Smooth muscle cell (in vitro differentiated cells): ENCODE measurements around the gene PDXK. TPM values are rescaled to one million over a fixed set of nuclear protein-coding genes. Genes with fewer than 3 reads are reported as not detected.

Experiments
- DNase-seq: peaks from one replicate; lab custom pipeline; 2025; ENCODE audit not compliant: unreplicated experiment; lab: John Stamatoyannopoulos, UW
- H2AFZ ChIP-seq: fragments of 200-600 bp; sonication (generic); 2 replicates; pipeline ENCODE4 v1.6.0; 2016; ENCODE audit warnings: antibody characterized with exemption, low read depth, mild to moderate bottlenecking
- H3F3A ChIP-seq: fragments of 200-600 bp; sonication (generic); 2 replicates; pipeline ENCODE4 v1.6.0; 2017; ENCODE audit warnings: antibody characterized with exemption, low read depth
- H3K27ac ChIP-seq: fragments of 200-600 bp; sonication (generic); 2 replicates; pipeline ENCODE4 v1.5.1; 2016; ENCODE audit warnings: low read depth, mild to moderate bottlenecking
- H3K27me3 ChIP-seq: fragments of 200-600 bp; sonication (generic); 2 replicates; pipeline ENCODE4 v1.6.1; 2016; ENCODE audit warnings: low read depth, mild to moderate bottlenecking
- H3K36me3 ChIP-seq: fragments of 200-600 bp; sonication (generic); 2 replicates; pipeline ENCODE4 v1.5.1; 2016; ENCODE audit warnings: low read depth
- H3K4me1 ChIP-seq: fragments of 200-600 bp; sonication (generic); 2 replicates; pipeline ENCODE4 v1.5.1; 2016; ENCODE audit warnings: low read depth
- H3K4me2 ChIP-seq: fragments of 200-600 bp; sonication (generic); 2 replicates; pipeline ENCODE4 v1.6.0; 2016; ENCODE audit warnings: mild to moderate bottlenecking
- H3K4me3 ChIP-seq: fragments of 200-600 bp; sonication (generic); 2 replicates; pipeline ENCODE4 v1.5.1; 2016; ENCODE audit warnings: mild to moderate bottlenecking
- H3K79me2 ChIP-seq: fragments of 200-600 bp; sonication (generic); 2 replicates; pipeline ENCODE4 v1.6.0; 2016; ENCODE audit warnings: low read depth, mild to moderate bottlenecking
- H3K9ac ChIP-seq: fragments of 200-600 bp; sonication (generic); 2 replicates; pipeline ENCODE4 v1.6.0; 2016; ENCODE audit warnings: low read depth
- H3K9me3 ChIP-seq: fragments of 200-600 bp; sonication (generic); replicated peaks from 2 replicates; pipeline ENCODE4 v1.5.1; 2016; ENCODE audit warnings: low read depth
- H4K20me1 ChIP-seq: fragments of 200-600 bp; sonication (generic); 2 replicates; pipeline ENCODE4 v1.6.0; 2016; ENCODE audit warnings: low read depth
- WGBS: methylation state at CpG from one replicate; pipeline ENCODE4 v1.1.7; 2016; ENCODE audit warnings: low lambda C conversion rate; 5-methylcytosine and 5-hydroxymethylcytosine counted together
- polyA plus RNA-seq: library from polyadenylated mRNA; unstranded; fragments of >200 nt; fragmentation: Nextera tagmentation; extraction: Ambion mirVana; gene quantifications from 2 replicates; pipeline ENCODE4 v1.2.1, GENCODE V29; 2016
- total RNA-seq: library from RNA; depleted of rRNA; stranded (reverse); fragments of >200 nt; gene quantifications from 2 replicates; pipeline ENCODE4 v1.2.3, GENCODE V29; 2014
- TF ChIP-seq, protein P1 (sequence below): fragments of 200-600 bp; sonication (generic); IDR thresholded peaks from 2 replicates; pipeline ENCODE4 v1.5.1; 2017; ENCODE audit warnings: borderline replicate concordance, mild to moderate bottlenecking, antibody characterized with exemption; ENCODE audit not compliant: insufficient read depth, poor library complexity, severe bottlenecking

PDXK gene
- total and polyA plus RNA-seq, 2 experiments from 2014 or later = 92.6 to 184 TPM

DNA sequence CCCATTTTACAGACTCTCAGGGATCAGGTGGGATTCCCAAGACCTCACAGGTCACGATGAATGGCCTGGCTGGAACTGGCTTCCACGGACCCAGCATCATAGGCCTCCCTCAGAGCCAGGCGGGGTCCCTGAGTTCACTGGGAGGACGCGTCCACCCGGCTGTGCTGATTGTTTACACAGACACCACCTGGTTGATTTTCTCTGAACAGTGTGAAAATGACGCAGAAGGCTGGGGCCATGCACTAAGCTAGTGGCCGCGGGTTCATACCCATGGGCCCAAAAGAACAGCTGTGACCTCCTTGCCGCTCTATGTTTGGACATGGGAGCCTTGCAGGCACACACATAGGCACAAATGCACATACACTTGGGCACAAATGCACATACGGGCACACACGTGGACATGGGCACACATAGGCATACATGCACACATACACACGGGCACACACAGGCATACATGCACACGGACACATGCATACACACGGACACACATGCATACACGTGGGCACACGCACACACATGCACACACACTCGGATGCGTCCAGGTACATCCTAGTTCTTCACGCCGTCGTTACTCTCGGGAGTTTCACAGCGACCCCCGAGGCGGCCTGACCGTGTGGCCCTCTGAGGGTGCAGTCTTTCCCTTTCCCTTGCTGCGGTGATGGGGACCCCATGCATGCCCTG, 34.0 kb downstream of the PDXK start:
- TF ChIP-seq, protein P1, sequence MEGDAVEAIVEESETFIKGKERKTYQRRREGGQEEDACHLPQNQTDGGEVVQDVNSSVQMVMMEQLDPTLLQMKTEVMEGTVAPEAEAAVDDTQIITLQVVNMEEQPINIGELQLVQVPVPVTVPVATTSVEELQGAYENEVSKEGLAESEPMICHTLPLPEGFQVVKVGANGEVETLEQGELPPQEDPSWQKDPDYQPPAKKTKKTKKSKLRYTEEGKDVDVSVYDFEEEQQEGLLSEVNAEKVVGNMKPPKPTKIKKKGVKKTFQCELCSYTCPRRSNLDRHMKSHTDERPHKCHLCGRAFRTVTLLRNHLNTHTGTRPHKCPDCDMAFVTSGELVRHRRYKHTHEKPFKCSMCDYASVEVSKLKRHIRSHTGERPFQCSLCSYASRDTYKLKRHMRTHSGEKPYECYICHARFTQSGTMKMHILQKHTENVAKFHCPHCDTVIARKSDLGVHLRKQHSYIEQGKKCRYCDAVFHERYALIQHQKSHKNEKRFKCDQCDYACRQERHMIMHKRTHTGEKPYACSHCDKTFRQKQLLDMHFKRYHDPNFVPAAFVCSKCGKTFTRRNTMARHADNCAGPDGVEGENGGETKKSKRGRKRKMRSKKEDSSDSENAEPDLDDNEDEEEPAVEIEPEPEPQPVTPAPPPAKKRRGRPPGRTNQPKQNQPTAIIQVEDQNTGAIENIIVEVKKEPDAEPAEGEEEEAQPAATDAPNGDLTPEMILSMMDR = no peak
- no peaks in the 10 kb centered on the region for H3K79me2 ChIP-seq
- H3F3A ChIP-seq = no peaks in the 10 kb centered on the region
- H3K4me2 ChIP-seq = no peak overlapping the region
- H4K20me1 ChIP-seq = peaks cover 8% of the 10 kb centered on the region
- no peaks in the 10 kb centered on the region for H3K4me1 ChIP-seq
- H3K9me3 ChIP-seq = no peaks in the 10 kb centered on the region
- WGBS = 97% methylated on average over 28 of the region's 28 CpGs
- H3K4me3 ChIP-seq = no peak overlapping the region
- DNase-seq = no peak
- H3K27ac ChIP-seq = no peak overlapping the region
- H2AFZ ChIP-seq = no peak overlapping the region
- no peaks in the 10 kb centered on the region for H3K36me3 ChIP-seq
- H3K27me3 ChIP-seq = no peaks in the 10 kb centered on the region
- H3K9ac ChIP-seq = no peak overlapping the region

DNA sequence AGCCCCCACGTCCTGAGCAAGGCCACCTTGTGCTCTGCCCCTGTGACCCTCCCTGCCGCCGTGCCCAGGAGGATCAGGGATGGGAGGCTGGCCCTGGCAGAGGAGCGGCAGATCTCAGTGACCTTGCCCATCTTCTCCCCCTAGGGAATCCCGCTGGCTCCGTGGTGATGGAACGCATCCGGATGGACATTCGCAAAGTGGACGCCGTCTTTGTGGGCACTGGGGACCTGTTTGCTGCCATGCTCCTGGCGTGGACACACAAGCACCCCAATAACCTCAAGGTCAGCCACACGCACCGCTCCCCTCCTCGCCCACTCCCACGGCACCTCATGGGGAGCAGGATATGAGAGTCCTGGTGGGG, 34.5 kb downstream of the PDXK start:
- H3K9me3 ChIP-seq = no peaks in the 10 kb centered on the region
- no peaks in the 10 kb centered on the region for H3K27me3 ChIP-seq
- WGBS = 96% methylated on average over 16 of the region's 16 CpGs
- H3K36me3 ChIP-seq = no peaks in the 10 kb centered on the region
- no peak overlapping the region for H3K27ac ChIP-seq
- no peaks in the 10 kb centered on the region for H3K79me2 ChIP-seq
- no peak overlapping the region for H2AFZ ChIP-seq
- H4K20me1 ChIP-seq = peaks cover 7% of the 10 kb centered on the region
- DNase-seq = no peak
- TF ChIP-seq, protein P1 = no peak
- no peak overlapping the region for H3K9ac ChIP-seq
- H3K4me3 ChIP-seq = no peak overlapping the region
- H3K4me2 ChIP-seq = no peak overlapping the region
- no peaks in the 10 kb centered on the region for H3K4me1 ChIP-seq
- no peaks in the 10 kb centered on the region for H3F3A ChIP-seq

DNA sequence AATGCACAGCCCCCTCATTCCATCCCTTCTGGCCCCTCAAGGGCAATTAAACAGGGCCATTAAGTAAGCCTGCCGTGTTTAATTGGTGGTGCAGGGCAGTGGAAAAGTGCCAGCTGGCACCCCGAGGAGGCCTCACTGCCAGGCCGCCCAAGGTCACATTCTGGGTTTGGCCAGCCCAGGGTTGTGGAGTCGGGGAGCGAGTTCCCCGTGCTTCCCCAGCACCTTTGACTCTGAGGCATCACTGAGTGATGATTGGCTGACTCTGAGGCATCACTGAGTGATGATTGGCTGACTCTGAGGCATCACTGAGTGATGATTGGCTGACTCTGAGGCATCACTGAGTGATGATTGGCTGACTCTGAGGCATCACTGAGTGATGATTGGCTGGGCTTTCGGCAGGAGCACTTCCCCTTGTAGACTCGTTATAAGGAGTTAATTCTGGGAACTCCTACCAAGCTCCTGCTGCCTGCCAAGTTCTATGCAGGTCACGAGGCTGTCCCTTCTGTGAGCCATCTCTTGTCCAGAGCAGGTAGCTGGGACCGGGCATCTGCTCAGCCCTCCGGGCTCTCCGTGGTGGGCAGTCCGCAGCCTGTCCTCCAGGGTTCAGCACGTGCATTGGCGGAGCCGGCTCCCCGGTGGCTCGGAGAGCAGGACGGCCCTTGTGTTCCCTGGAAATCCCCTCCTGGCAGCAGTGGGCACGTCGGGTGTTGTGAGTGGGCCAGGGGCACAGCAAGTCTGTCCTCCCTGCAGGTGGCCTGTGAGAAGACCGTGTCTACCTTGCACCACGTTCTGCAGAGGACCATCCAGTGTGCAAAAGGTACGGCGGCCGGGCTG, 36.2 kb downstream of the PDXK start:
- Histone ChIP-seq H3K4me3 (no peak overlapping the region), H3K9ac (no peak overlapping the region), H3K79me2 (no peaks in the 10 kb centered on the region), H3K4me2 (no peak overlapping the region), H3K27me3 (no peaks in the 10 kb centered on the region), H4K20me1 (peaks cover 3% of the 10 kb centered on the region), H3K4me1 (no peaks in the 10 kb centered on the region), H2AFZ (no peak overlapping the region), H3K9me3 (no peaks in the 10 kb centered on the region), H3K27ac (no peak overlapping the region), H3F3A (no peaks in the 10 kb centered on the region), H3K36me3 (no peaks in the 10 kb centered on the region)
- TF ChIP-seq, protein P1 = no peak
- WGBS = 94% methylated on average over 26 of the region's 26 CpGs
- no peak for DNase-seq
